HL-60/S4 treated with phorbol 12-myristate 13-acetate at 8.2 ng/mL for 4 days and 3 days (cell line): ENCODE data around the gene USP15.
"Not testable (repeated sequence)": the region's sequence is repeated elsewhere in the genome, so short reads cannot be mapped to it uniquely, and the experiment has no call there.

Source experiments
- in situ Hi-C: fragments of 300-500 bp; cut with MboI; formaldehyde crosslinking; loops from 2 replicates; pipeline ENCODE4 v1.15.0; 2022; ENCODE audit warnings: low sequenced_read_pairs

The USP15 gene

GRCh38 chr12:62319058-62319457 is 58.9 kb downstream of the USP15 start:
- in situ Hi-C loops, result no loop called here

GRCh38 chr12:62320054-62320453 is 59.9 kb downstream of the USP15 start:
- in situ Hi-C loops, result no loop called here

GRCh38 chr12:62323386-62323785 is 63.2 kb downstream of the USP15 start:
- in situ Hi-C loops, result no loop called here

GRCh38 chr12:62328296-62328921 is 68.2 kb downstream of the USP15 start:
- in situ Hi-C loops, result no loop called here

GRCh38 chr12:62331306-62331705 is 71.1 kb downstream of the USP15 start:
- in situ Hi-C loops, result no loop called here

GRCh38 chr12:62332598-62332997 is 72.4 kb downstream of the USP15 start:
- in situ Hi-C loops, result no loop called here

GRCh38 chr12:62335057-62335456 is 74.9 kb downstream of the USP15 start:
- in situ Hi-C loops, result no loop called here

- in situ Hi-C loops, result no loop called here
These were observed 75.6 kb downstream of the USP15 start for GRCh38 chr12:62335796-62336195.

GRCh38 chr12:62337643-62338042 is 77.4 kb downstream of the USP15 start:
- in situ Hi-C loops, result not testable (repeated sequence)

GRCh38 chr12:62342614-62343303 is 82.6 kb downstream of the USP15 start:
- in situ Hi-C loops, result not testable (repeated sequence)

- in situ Hi-C loops, result not testable (repeated sequence)
These were observed 83.3 kb downstream of the USP15 start for GRCh38 chr12:62343304-62344120.

- in situ Hi-C loops, result not testable (repeated sequence)
These were observed 84.7 kb downstream of the USP15 start for GRCh38 chr12:62344731-62345556.

- in situ Hi-C loops, result no loop called here
These were observed 85.5 kb downstream of the USP15 start for GRCh38 chr12:62345667-62346066.

- in situ Hi-C loops, result no loop called here
These were observed 86.6 kb downstream of the USP15 start for GRCh38 chr12:62346817-62347216.

- in situ Hi-C loops, result no loop called here
These were observed 87.9 kb downstream of the USP15 start for GRCh38 chr12:62347922-62348650.

GRCh38 chr12:62350554-62350953 is 90.3 kb downstream of the USP15 start:
- in situ Hi-C loops, result no loop called here

GRCh38 chr12:62351326-62351725 is 91.1 kb downstream of the USP15 start:
- in situ Hi-C loops, result no loop called here

GRCh38 chr12:62361048-62361447 is 100.8 kb downstream of the USP15 start:
- in situ Hi-C loops, result no loop called here

- in situ Hi-C loops, result no loop called here
These were observed 103.3 kb downstream of the USP15 start for GRCh38 chr12:62363506-62363905.

GRCh38 chr12:62364697-62365096 is 104.5 kb downstream of the USP15 start:
- in situ Hi-C loops, result not testable (repeated sequence)
